Fibroblast of pulmonary artery (primary cell): Measurements from ENCODE around the gene GAMT.
"Not testable (repeated sequence)": the region's sequence is repeated elsewhere in the genome, so short reads cannot be mapped to it uniquely, and the experiment has no call there.

Experiments
- DNase-seq: peaks from one replicate; pipeline ENCODE4 v3.0.0-alpha.2; 2010; ENCODE audit warnings: low read depth
- H3K4me3 ChIP-seq: replicated peaks from 2 replicates; pipeline ENCODE4 v1.5.1; 2011; ENCODE audit warnings: low read depth, mild to moderate bottlenecking, control low read depth, low read length, moderate library complexity
- CTCF ChIP-seq: IDR thresholded peaks from 2 replicates; pipeline ENCODE4 v1.5.1; 2011; ENCODE audit warnings: mild to moderate bottlenecking, control low read depth, low read length, inconsistent platforms; ENCODE audit errors: missing control alignments

Gene GAMT

GRCh38 chr19:1445185-1445931 is 44.0 kb upstream of the GAMT start:
- TF ChIP-seq CTCF = peak; percentile 37
- peak; percentile 47 for DNase-seq
- peak overlapping the region; percentile 25 for H3K4me3 ChIP-seq

- no peak for DNase-seq
- TF ChIP-seq CTCF = no peak
- H3K4me3 ChIP-seq = no peak overlapping the region
Measured at GRCh38 chr19:1441677-1442438, 40.5 kb upstream of the GAMT start.

- no peak for TF ChIP-seq CTCF
- no peak for DNase-seq
- no peak overlapping the region for H3K4me3 ChIP-seq
Measured at GRCh38 chr19:1441022-1441426, 39.7 kb upstream of the GAMT start.

- DNase-seq = no peak
- no peak for TF ChIP-seq CTCF
- no peak overlapping the region for H3K4me3 ChIP-seq
Measured at GRCh38 chr19:1440418-1440801, 39.1 kb upstream of the GAMT start.

GRCh38 chr19:1439525-1440417 is 38.4 kb upstream of the GAMT start:
- DNase-seq = not testable (repeated sequence)

GRCh38 chr19:1438933-1439354 is 37.6 kb upstream of the GAMT start:
- peak overlapping the region; percentile 73 for H3K4me3 ChIP-seq
- DNase-seq = no peak
- TF ChIP-seq CTCF = no peak

More at GRCh38 chr19:1439525-1440417, 38.4 kb upstream of the GAMT start:
- H3K4me3 ChIP-seq = peak overlapping the region; percentile 73
